GM21515 (cell line): ENCODE results near the gene SCLY.

Source experiments
- ATAC-seq: cut with Tn5 transposase; IDR thresholded peaks from one replicate; pipeline ENCODE4 v1.9.1; 2021; ENCODE audit not compliant: unreplicated experiment

Gene SCLY

GRCh38 chr2:238096311-238097011 is 35.7 kb downstream of the SCLY start:
- ATAC-seq = no peak

- no peak for ATAC-seq
Observed at GRCh38 chr2:238097201-238097987, 36.6 kb downstream of the SCLY start.

GRCh38 chr2:238097988-238098871 is 37.4 kb downstream of the SCLY start:
- peak; percentile 62 for ATAC-seq

- ATAC-seq = peak; percentile 12
Observed at GRCh38 chr2:238098901-238099713, 38.3 kb downstream of the SCLY start.

GRCh38 chr2:238099714-238100048 is 38.9 kb downstream of the SCLY start:
- no peak for ATAC-seq

GRCh38 chr2:238100049-238100820 is 39.4 kb downstream of the SCLY start, which contains the start of gene ESPNL:
ESPNL (plus strand) TSS chr2:238100340; CDS start chr2:238100420, 80 bp downstream.
- no peak for ATAC-seq

- no peak for ATAC-seq
Observed at GRCh38 chr2:238100821-238101771, 40.3 kb downstream of the SCLY start.

GRCh38 chr2:238101891-238102841 is 41.4 kb downstream of the SCLY start:
- no peak for ATAC-seq

- ATAC-seq = no peak
Observed at GRCh38 chr2:238102865-238103264, 42.1 kb downstream of the SCLY start.

GRCh38 chr2:238103465-238104225 is 42.8 kb downstream of the SCLY start:
- no peak for ATAC-seq

GRCh38 chr2:238104226-238104690 is 43.5 kb downstream of the SCLY start:
- ATAC-seq = no peak

- ATAC-seq = no peak
Observed at GRCh38 chr2:238104691-238105371, 44.0 kb downstream of the SCLY start.

GRCh38 chr2:238105506-238106338 is 44.9 kb downstream of the SCLY start:
- no peak for ATAC-seq

- ATAC-seq = no peak
Observed at GRCh38 chr2:238106339-238106697, 45.5 kb downstream of the SCLY start.
